C4-2B (cell line): ENCODE measurements around the gene CASP1.

Experiments
- CTCF ChIP-seq: fragments of 450-650 bp; conservative IDR thresholded peaks from 2 replicates; pipeline ENCODE4 v1.5.1; 2017; ENCODE audit warnings: mild to moderate bottlenecking
- ZFX ChIP-seq: fragments of 450-650 bp; IDR thresholded peaks from 2 replicates; pipeline ENCODE4 v1.6.1; 2017

- TF ChIP-seq CTCF (no peak), ZFX (no peak)
Measured at GRCh38 chr11:105051559-105051958, 16.6 kb upstream of the CASP1 start.
